Erythroblast (primary cell): ENCODE results near the gene SLC1A3.

Experiments used
- GATA1 ChIP-seq: IDR thresholded peaks from 2 replicates; pipeline ENCODE4 v1.6.1; 2011; ENCODE audit warnings: low read depth, mild to moderate bottlenecking, control low read depth, low read length, moderate library complexity
- POLR2A ChIP-seq: IDR thresholded peaks from 2 replicates; pipeline ENCODE4 v1.6.1; 2011; ENCODE audit warnings: mild to moderate bottlenecking, low read length

- TF ChIP-seq POLR2A (no peak), GATA1 (no peak)
These were observed 3.6 kb upstream of the SLC1A3 start for GRCh38 chr5:36602704-36603321.
